Measurements from ENCODE around the gene DLG5.
A peak's percentile ranks its signal among the peaks of the same experiment; 100 is the strongest.

DLG5 gene

GRCh38 chr10:77884181-77884580 lies 42.4 kb downstream of the DLG5 start:
- DNase-seq = no peak
- Histone ChIP-seq H4K91ac (ENCODE audit: low read depth, low read length) (no peak overlapping the region), H2BK5ac (ENCODE audit: low read depth, low read length, poor library complexity) (no peak overlapping the region)

DNA sequence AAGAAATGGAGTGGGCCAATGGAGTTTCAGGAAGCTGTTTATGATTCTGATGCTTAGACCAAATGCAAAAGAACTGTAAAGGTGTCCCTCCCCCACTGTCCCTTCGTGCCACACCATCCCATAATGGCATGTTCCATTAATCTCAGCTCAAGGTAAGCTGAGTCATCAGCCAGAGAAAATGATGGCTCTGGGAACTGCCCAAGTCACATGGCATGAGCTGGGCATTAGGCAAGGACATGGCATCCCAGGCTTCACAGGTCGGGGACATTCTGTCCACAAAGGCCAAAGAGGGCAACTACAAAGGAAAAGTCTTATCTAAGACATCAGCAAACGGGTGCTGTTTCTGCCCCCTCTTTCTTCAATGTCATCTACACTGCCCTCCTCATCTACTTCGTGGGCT lies 44.9 kb downstream of the DLG5 start:
- peaks cover 4 to 6% of the 10 kb centered on the region in 2 experiments for H3K36me3 ChIP-seq (ENCODE audit: control insufficient read depth in 1 of 2, insufficient read depth in 2 of 2, low read length in 2 of 2)
- no peaks in the 10 kb centered on the region for H3K9me3 ChIP-seq (ENCODE audit: insufficient read depth, low read depth, low read length)
- no peak overlapping the region for H3K18ac ChIP-seq (ENCODE audit: low read length)
- no peak overlapping the region for H3K4me3 ChIP-seq (ENCODE audit: low read depth, low read length)
- H3K4ac ChIP-seq (ENCODE audit: low read depth, low read length) = no peak overlapping the region
- no peak overlapping the region for H2AFZ ChIP-seq (ENCODE audit: insufficient read depth, low read length, poor library complexity)
- H3K14ac ChIP-seq (ENCODE audit: low read length) = no peak overlapping the region
- H4K12ac ChIP-seq (ENCODE audit: low read depth, low read length) = no peak overlapping the region
- no peak overlapping the region for H3K27ac ChIP-seq (ENCODE audit: low read depth, low read length)
- H3K4me1 ChIP-seq (ENCODE audit: control insufficient read depth in 1 of 2, insufficient read depth in 2 of 2, low read length in 2 of 2) = peaks cover 22 to 27% of the 10 kb centered on the region in 2 experiments
- no peak overlapping the region for H2AK5ac ChIP-seq (ENCODE audit: low read length)
- no peak overlapping the region for H2BK12ac ChIP-seq (ENCODE audit: low read length)
- peaks cover 7% of the 10 kb centered on the region for H3K79me1 ChIP-seq (ENCODE audit: low read length)
- WGBS (ENCODE audit: extremely low coverage, insufficient coverage, insufficient read length) = no CpG with 5 or more reads among the region's 4 CpGs
- H3K27me3 ChIP-seq (ENCODE audit: insufficient read depth, low read length) = no peaks in the 10 kb centered on the region
- no peak for DNase-seq
- no peak overlapping the region for H2BK120ac ChIP-seq (ENCODE audit: insufficient read depth, low read length, poor library complexity)
- no peak overlapping the region for H3K4me2 ChIP-seq (ENCODE audit: low read length)
- H2BK5ac ChIP-seq (ENCODE audit: low read depth, low read length, poor library complexity) = no peak overlapping the region
- H4K8ac ChIP-seq (ENCODE audit: low read depth, low read length) = no peak overlapping the region
- H3K23ac ChIP-seq (ENCODE audit: low read length) = no peak overlapping the region
- H3K79me2 ChIP-seq (ENCODE audit: control insufficient read depth, insufficient read depth, low read length, poor library complexity) = peaks cover 5% of the 10 kb centered on the region
- H4K91ac ChIP-seq (ENCODE audit: low read depth, low read length) = no peak overlapping the region
- H3K9ac ChIP-seq (ENCODE audit: low read length) = no peak overlapping the region

More at GRCh38 chr10:77884181-77884580, 42.4 kb downstream of the DLG5 start:
- H2BK120ac ChIP-seq (ENCODE audit: insufficient read depth, low read length, poor library complexity) = no peak overlapping the region
- peak overlapping the region; percentile 29 for H3K4ac ChIP-seq (ENCODE audit: low read depth, low read length)
- no peak overlapping the region for H3K27ac ChIP-seq (ENCODE audit: low read depth, low read length)
- H3K9me3 ChIP-seq (ENCODE audit: insufficient read depth, low read depth, low read length) = no peaks in the 10 kb centered on the region
- H4K8ac ChIP-seq (ENCODE audit: low read depth, low read length) = no peak overlapping the region
- peaks cover 10% of the 10 kb centered on the region for H3K79me2 ChIP-seq (ENCODE audit: control insufficient read depth, insufficient read depth, low read length, poor library complexity)
- peaks cover 31% of the 10 kb centered on the region in 2 experiments for H3K4me1 ChIP-seq (ENCODE audit: control insufficient read depth in 1 of 2, insufficient read depth in 2 of 2, low read length in 2 of 2)
- peaks cover 4 to 6% of the 10 kb centered on the region in 2 experiments for H3K36me3 ChIP-seq (ENCODE audit: control insufficient read depth in 1 of 2, insufficient read depth in 2 of 2, low read length in 2 of 2)
- no peaks in the 10 kb centered on the region for H3K27me3 ChIP-seq (ENCODE audit: insufficient read depth, low read length)
- H3K9ac ChIP-seq (ENCODE audit: low read length) = no peak overlapping the region
- H3K4me2 ChIP-seq (ENCODE audit: low read length) = no peak overlapping the region
- no peak overlapping the region for H3K4me3 ChIP-seq (ENCODE audit: low read depth, low read length)
- no peak overlapping the region for H2AK5ac ChIP-seq (ENCODE audit: low read length)
- no CpG with 5 or more reads among the region's 7 CpGs for WGBS (ENCODE audit: extremely low coverage, insufficient coverage, insufficient read length)
- H3K23ac ChIP-seq (ENCODE audit: low read length) = no peak overlapping the region
- peak overlapping the region; percentile 17 for H3K18ac ChIP-seq (ENCODE audit: low read length)
- H2AFZ ChIP-seq (ENCODE audit: insufficient read depth, low read length, poor library complexity) = no peak overlapping the region
- H2BK12ac ChIP-seq (ENCODE audit: low read length) = no peak overlapping the region
- H3K14ac ChIP-seq (ENCODE audit: low read length) = no peak overlapping the region
- peaks cover 16% of the 10 kb centered on the region for H3K79me1 ChIP-seq (ENCODE audit: low read length)
- H4K12ac ChIP-seq (ENCODE audit: low read depth, low read length) = no peak overlapping the region

DNA sequence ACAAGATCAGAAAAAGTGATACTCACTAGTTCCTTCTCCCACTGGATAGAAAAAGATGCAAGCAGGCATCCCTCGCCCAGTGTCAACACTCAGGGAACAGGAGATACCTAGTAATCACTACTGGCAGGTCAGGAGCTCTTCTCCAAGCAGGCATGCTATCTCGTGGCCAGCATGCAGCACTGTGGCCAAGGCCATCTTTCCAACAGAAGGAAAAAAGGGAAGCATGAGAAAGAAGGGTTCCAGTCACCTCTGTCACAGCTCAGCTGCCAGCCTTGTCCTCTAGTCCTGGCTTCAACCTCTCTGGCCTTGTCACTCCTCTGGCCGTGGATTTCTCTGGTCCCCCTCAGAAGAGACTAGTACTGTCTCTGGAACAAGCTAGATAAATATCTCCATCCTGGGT lies 45.3 kb downstream of the DLG5 start:
- H4K12ac ChIP-seq (ENCODE audit: low read depth, low read length) = no peak overlapping the region
- H3K4me2 ChIP-seq (ENCODE audit: low read length) = no peak overlapping the region
- no peak overlapping the region for H3K4me3 ChIP-seq (ENCODE audit: low read depth, low read length)
- H3K9ac ChIP-seq (ENCODE audit: low read length) = no peak overlapping the region
- no peak overlapping the region for H3K23ac ChIP-seq (ENCODE audit: low read length)
- H2BK12ac ChIP-seq (ENCODE audit: low read length) = no peak overlapping the region
- H3K14ac ChIP-seq (ENCODE audit: low read length) = no peak overlapping the region
- DNase-seq = no peak
- no peaks in the 10 kb centered on the region for H3K9me3 ChIP-seq (ENCODE audit: insufficient read depth, low read depth, low read length)
- no peak overlapping the region for H2BK120ac ChIP-seq (ENCODE audit: insufficient read depth, low read length, poor library complexity)
- peaks cover 7% of the 10 kb centered on the region for H3K79me1 ChIP-seq (ENCODE audit: low read length)
- H2AK5ac ChIP-seq (ENCODE audit: low read length) = no peak overlapping the region
- H3K4me1 ChIP-seq (ENCODE audit: control insufficient read depth in 1 of 2, insufficient read depth in 2 of 2, low read length in 2 of 2) = peaks cover 22 to 27% of the 10 kb centered on the region in 2 experiments
- H3K18ac ChIP-seq (ENCODE audit: low read length) = peak overlapping the region; percentile 17
- H3K4ac ChIP-seq (ENCODE audit: low read depth, low read length) = no peak overlapping the region
- no peak overlapping the region for H4K8ac ChIP-seq (ENCODE audit: low read depth, low read length)
- H3K27ac ChIP-seq (ENCODE audit: low read depth, low read length) = no peak overlapping the region
- WGBS (ENCODE audit: extremely low coverage, insufficient coverage, insufficient read length) = no CpG with 5 or more reads among the region's 3 CpGs
- H4K91ac ChIP-seq (ENCODE audit: low read depth, low read length) = no peak overlapping the region
- no peak overlapping the region for H2BK5ac ChIP-seq (ENCODE audit: low read depth, low read length, poor library complexity)
- H2AFZ ChIP-seq (ENCODE audit: insufficient read depth, low read length, poor library complexity) = no peak overlapping the region
- H3K36me3 ChIP-seq (ENCODE audit: control insufficient read depth in 1 of 2, insufficient read depth in 2 of 2, low read length in 2 of 2) = peaks cover 4 to 6% of the 10 kb centered on the region in 2 experiments
- peaks cover 5% of the 10 kb centered on the region for H3K79me2 ChIP-seq (ENCODE audit: control insufficient read depth, insufficient read depth, low read length, poor library complexity)
- H3K27me3 ChIP-seq (ENCODE audit: insufficient read depth, low read length) = no peaks in the 10 kb centered on the region

- Histone ChIP-seq H2AFZ (ENCODE audit: insufficient read depth, low read length, poor library complexity) (no peak overlapping the region), H3K23ac (ENCODE audit: low read length) (no peak overlapping the region), H3K9me3 (ENCODE audit: insufficient read depth, low read depth, low read length) (no peaks in the 10 kb centered on the region), H3K4ac (ENCODE audit: low read depth, low read length) (no peak overlapping the region), H2BK12ac (ENCODE audit: low read length) (no peak overlapping the region), H2BK120ac (ENCODE audit: insufficient read depth, low read length, poor library complexity) (no peak overlapping the region), H3K27ac (ENCODE audit: low read depth, low read length) (no peak overlapping the region), H3K4me1 (ENCODE audit: control insufficient read depth in 1 of 2, insufficient read depth in 2 of 2, low read length in 2 of 2) (peaks cover 23 to 31% of the 10 kb centered on the region in 2 experiments), H2BK5ac (ENCODE audit: low read depth, low read length, poor library complexity) (no peak overlapping the region), H3K27me3 (ENCODE audit: insufficient read depth, low read length) (no peaks in the 10 kb centered on the region), H4K12ac (ENCODE audit: low read depth, low read length) (no peak overlapping the region), H3K79me1 (ENCODE audit: low read length) (peaks cover 7% of the 10 kb centered on the region), H3K4me2 (ENCODE audit: low read length) (no peak overlapping the region), H4K91ac (ENCODE audit: low read depth, low read length) (no peak overlapping the region), H3K18ac (ENCODE audit: low read length) (no peak overlapping the region), H4K8ac (ENCODE audit: low read depth, low read length) (no peak overlapping the region), H3K9ac (ENCODE audit: low read length) (no peak overlapping the region), H3K4me3 (ENCODE audit: low read depth, low read length) (no peak overlapping the region), H3K79me2 (ENCODE audit: control insufficient read depth, insufficient read depth, low read length, poor library complexity) (peaks cover 6% of the 10 kb centered on the region), H3K14ac (ENCODE audit: low read length) (no peak overlapping the region), H2AK5ac (ENCODE audit: low read length) (no peak overlapping the region), H3K36me3 (ENCODE audit: control insufficient read depth in 1 of 2, insufficient read depth in 2 of 2, low read length in 2 of 2) (peaks cover 4 to 6% of the 10 kb centered on the region in 2 experiments)
- no CpG with 5 or more reads among the region's 3 CpGs for WGBS (ENCODE audit: extremely low coverage, insufficient coverage, insufficient read length)
- DNase-seq = no peak
Measured at GRCh38 chr10:77879710-77880109, 46.8 kb downstream of the DLG5 start.
